Left ventricle myocardium superior (tissue), 1 donor: Measurements from ENCODE around the gene SAMD14. TPM values are rescaled to one million over a fixed set of nuclear protein-coding genes. Genes with fewer than 3 reads are reported as not detected.
"Not testable (repeated sequence)": the region's sequence is repeated elsewhere in the genome, so short reads cannot be mapped to it uniquely, and the experiment has no call there.

Source experiments
- ATAC-seq: fragments of 200-7000 bp; cut with Tn5 transposase; one replicate; pipeline ENCODE4 v1.9.1; 2020; ENCODE audit warnings: mild to moderate bottlenecking, moderate library complexity
- DNase-seq: peaks from one replicate; pipeline ENCODE4 v3.0.0-alpha.2; 2020
- intact Hi-C: fragments of 100-400 bp; cut with micrococcal nuclease; formaldehyde crosslinking; loops from one replicate; pipeline ENCODE4 v1.11.0; 2022
- total RNA-seq: library from RNA; stranded (reverse); fragmentation: NEBNext Ultra II Directional; extraction: Animal tissue kit (Norgen Biotek cat#: 25700); gene quantifications from one replicate; pipeline ENCODE4 v1.2.1, GENCODE V29; 2021
- donor health status: DM: no; HTN: yes; CAD: no; lungs with severe emphysema.

Gene SAMD14
- total RNA-seq, 1 donor from 2014 or later = 1.2 TPM

DNA sequence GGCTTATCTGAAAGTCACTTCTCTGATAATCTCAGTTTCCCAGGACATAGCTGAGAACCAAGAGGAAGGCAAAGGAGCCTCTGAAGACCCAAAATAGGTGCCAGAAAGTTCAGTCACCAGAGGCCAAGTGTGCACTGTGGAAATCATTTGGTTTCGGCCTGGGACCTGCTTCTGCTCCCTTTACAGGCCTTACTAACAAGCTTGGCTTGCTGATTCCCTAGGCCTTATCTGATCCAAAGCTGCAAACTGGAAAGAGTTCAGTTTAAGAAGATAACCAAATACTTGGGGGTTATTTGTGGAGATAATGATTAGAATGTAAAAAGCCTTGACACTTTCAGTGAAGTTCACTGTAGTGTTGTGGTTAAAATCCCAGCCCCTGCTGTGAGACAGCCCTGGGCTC, 57.0 kb downstream of the SAMD14 start:
- no peak for DNase-seq
- no peak for ATAC-seq
- intact Hi-C loops = no loop called here

DNA sequence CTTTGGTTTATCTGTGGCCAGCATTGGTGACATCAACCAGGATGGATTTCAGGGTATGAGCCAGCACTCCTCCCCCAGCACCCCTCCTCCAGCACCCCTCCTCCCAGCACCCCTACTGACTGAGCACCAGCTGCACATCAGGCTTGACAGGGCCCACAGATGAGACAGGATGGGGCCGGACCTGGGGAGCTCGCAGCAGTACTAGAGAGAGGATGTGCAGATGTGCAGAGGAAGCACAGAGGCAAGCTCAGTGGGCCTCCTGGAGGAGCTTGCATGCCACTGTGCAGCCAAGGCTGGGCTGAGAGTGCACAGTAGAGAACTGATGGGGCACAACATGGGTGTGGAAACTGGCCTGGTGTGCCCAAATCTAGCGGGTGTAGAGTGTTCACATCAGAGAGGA, 57.8 kb downstream of the SAMD14 start:
- intact Hi-C loops = no loop called here

DNA sequence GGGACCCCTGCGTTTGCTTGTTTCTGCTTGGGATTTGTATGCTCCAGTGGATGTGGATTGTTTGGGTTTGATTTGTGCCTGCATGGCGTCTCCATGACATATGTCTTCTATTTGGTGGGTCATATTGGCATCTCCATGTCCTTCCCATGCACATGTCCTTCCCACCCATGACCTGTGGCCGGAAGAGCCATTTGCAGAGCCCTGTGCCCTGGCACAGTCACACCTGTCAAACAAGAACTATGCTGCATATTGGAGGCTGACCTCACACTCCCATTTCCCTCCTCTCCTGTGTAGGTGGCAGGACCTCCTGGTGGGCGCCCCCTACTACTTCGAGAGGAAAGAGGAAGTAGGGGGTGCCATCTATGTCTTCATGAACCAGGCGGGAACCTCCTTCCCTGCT, 58.3 kb downstream of the SAMD14 start:
- ATAC-seq (no peak), DNase-seq (no peak)
- intact Hi-C loops = no loop called here

More for the DNA sequence above, 57.8 kb downstream of the SAMD14 start:
- DNase-seq (no peak), ATAC-seq (no peak)

DNA sequence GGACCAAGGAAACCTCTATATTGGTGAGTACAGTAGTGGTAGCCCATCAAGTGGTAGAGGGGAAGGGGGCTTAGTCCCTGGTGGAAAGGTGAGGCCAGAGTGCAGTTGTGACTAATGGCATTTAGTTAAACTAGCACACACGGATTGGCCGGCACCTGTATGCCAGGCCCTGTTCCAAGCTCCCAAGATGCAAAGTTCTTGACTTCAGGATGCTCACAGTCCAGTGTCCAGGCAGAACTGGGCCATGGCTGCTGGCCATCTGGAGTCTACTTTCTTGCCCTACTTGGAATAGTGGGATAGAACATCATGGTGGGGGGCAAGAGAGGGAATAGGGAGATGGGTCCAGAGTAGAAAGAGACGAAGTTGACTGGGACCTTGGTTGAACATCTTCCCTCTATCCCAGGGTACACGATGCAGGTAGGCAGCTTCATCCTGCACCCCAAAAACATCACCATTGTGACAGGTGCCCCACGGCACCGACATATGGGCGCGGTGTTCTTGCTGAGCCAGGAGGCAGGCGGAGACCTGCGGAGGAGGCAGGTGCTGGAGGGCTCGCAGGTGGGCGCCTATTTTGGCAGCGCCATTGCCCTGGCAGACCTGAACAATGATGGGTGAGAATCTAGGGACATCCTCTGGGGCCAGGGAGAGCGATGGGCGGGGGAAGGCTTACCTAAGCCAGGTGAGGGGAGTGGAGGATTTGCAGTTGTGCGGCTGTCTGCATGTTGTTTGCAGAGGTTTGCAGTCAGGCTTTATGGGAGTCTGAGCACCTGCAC, 58.9 kb downstream of the SAMD14 start:
- intact Hi-C loops = no loop called here
- no peak for ATAC-seq
- no peak for DNase-seq

DNA sequence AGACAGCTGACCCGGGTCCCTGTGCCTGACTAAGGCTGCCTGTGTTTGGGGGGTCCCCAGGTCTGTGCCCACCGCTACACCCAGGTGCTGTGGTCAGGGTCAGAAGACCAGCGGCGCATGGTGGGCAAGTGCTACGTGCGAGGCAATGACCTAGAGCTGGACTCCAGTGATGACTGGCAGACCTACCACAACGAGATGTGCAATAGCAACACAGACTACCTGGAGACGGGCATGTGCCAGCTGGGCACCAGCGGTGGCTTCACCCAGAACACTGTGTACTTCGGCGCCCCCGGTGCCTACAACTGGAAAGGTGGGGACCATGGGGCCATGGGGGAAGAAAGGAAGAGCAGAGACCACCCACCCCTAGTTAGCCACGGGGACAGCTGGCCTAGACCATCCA, 62.0 kb downstream of the SAMD14 start:
- no peak for ATAC-seq
- intact Hi-C loops = no loop called here
- DNase-seq = no peak

DNA sequence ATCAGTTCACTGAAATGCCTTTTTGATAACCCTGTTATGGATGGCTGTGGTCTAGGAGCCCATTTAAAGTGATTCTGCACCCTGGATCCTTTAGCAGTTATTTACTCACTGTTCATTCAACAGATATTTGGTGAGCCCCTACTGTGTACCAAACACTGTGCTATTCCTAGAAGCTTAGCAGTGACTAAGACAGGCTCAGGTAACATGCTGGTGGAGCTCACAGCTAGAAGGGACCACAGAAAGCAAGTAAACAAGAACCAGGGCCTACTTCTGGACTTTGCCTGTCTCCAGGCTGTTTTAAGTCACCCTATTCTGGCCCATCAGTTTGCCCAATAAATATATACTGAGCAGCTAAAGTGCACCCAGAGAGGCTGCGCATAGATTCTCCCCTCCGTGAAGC, 63.0 kb downstream of the SAMD14 start:
- no peak for ATAC-seq
- no peak for DNase-seq
- intact Hi-C loops = no loop called here

DNA sequence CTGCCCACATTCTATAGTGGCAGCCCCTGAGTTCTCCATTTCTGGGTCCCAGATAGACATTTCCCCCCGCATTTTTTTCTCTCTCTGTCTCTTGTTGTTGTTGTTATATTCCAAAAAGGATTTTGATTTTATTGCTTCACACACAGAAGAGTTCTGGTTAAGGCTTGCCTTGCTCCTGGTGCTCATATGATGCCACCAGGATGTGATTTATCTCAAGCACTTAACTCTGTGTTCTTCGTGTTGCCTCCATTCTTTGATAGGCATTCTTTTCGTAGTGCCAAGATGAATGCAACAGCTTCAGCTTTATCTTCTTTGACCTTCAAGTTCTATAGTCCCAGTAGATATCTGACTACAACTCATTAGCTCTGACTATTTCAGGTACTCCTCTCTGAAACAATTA, 64.9 kb downstream of the SAMD14 start:
- intact Hi-C loops = no loop called here
- ATAC-seq = no peak
- DNase-seq = no peak

DNA sequence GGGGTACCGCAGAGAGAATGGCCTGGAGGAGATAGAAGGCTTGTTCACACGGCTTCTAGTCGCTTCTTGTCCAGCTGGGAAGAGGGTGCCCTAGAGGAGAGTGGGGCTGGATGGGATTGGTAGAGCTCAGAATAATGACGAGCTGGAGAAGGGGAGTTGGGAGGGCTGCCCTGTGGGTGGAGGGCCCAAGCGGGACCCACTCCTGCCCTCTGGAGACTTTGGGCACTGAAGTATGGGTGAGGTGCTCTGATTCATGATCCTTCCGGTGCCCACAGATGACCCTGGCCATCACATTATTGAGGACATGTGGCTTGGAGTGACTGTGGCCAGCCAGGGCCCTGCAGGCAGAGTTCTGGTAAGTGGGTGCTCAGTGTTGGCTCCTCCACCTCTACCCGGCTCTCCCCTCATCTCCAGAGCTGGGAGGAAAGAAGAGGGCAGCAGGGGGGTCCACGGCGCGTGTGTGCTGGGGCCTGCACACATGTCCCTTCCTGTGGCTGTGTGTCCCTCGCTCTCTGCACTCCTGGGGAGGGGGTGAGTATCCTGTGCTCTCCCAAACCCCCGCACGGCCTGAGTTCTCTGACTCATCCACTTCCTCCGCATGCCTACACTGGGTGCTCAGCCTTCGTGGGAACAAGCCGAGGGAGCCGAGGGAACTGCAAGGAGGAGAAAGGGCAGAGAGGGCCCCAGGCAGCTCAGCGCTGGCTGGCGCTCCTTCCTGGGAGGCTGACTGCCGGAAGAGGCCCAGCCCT, 65.5 kb downstream of the SAMD14 start:
- DNase-seq (no peak), ATAC-seq (no peak)
- intact Hi-C loops = no loop called here

DNA sequence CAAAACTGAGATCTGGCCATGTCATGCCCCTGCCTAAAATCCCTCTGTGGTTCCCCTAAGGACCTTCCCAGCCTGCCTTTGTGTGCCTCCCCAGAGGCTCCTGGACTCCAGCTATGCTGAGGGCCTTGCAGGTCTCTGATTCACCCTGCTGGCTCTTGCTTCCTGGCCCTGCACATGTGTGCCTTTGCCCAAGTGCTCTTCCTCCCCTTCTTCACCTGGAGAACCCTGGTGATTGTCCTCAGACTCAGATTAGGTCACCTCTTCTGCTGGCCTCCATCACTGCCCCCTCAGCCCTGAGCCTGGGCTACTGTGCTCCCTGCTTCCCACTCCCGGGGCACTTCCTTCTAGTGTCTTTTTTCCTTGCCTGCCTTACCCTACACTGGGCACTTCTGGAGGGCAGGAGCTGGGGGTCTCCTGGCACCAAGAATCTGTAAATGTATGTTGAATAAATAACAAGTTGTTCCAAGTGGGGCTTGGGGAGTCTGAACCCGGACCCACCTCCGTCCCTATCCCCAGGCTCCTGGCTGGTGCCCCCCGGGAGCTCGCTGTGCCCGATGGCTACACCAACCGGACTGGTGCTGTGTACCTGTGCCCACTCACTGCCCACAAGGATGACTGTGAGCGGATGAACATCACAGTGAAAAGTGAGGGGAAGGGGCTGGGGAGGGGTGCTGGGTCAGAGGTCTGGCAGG, 66.3 kb downstream of the SAMD14 start:
- no peak for DNase-seq
- ATAC-seq = no peak
- intact Hi-C loops = no loop called here

DNA sequence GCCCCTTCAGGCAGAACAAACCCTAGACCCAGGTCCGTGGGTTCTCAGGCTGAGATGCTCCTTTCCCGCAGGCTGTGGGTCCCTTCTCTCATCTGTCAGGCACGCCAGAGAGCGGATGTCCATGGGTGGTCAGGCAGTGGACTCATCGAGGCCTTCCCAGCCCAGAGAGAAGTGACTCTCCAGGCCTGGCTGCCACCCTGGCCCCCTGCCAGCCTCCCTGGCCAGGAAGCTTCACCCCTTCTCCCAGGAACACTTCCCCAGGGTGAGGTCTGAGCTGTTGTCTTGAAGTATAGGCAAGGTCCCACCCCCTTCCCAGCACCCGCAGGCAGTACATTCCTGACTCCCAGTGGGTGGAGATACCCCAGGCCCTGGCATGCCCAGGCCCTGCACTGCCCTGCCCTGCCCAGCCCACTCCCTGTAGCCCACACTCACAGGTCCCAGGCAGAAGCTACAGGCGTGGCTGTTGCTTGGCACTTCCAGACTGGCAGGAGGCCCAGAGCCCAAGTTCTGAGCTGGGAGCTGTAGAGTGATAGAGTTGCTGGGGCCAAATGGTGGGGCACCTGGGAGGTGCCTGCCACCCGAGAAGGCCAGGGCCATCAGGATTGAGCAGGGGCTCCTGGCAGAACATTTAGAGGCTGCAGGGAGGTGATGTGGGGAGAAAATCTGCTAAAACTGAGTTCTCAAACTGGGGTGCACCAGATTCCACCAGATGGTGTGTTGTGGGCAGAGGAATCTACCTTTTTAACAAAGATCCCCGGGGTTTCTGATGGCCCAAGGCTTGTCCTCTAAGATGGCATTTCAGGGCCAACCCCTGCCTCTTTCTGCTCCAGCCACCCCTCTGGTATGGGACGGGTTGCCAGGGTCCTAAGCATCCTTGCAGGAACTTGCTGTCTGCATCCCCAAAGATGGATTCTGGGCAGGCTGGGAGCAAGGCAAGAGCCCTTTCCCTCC, 67.4 kb downstream of the SAMD14 start:
- intact Hi-C loops = no loop called here
- ATAC-seq (peak; percentile 81), DNase-seq (peak; percentile 92)

DNA sequence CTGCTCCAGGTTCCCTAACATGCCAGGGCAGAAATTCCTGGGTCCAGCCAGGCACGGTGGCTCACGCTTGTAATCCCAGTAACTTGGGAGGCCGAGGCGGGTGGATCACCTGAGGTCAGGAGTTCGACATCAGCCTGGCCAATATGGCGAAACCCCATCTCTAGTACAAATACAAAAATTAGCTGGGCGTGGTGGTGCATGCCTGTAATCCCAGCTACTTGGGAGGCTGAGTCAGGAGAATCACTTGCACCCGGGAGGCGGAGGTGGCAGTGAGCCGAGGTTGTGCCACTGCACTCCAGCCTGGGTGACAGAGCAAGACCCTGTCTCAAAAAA, 68.3 kb downstream of the SAMD14 start:
- intact Hi-C loops = not testable (repeated sequence)

DNA sequence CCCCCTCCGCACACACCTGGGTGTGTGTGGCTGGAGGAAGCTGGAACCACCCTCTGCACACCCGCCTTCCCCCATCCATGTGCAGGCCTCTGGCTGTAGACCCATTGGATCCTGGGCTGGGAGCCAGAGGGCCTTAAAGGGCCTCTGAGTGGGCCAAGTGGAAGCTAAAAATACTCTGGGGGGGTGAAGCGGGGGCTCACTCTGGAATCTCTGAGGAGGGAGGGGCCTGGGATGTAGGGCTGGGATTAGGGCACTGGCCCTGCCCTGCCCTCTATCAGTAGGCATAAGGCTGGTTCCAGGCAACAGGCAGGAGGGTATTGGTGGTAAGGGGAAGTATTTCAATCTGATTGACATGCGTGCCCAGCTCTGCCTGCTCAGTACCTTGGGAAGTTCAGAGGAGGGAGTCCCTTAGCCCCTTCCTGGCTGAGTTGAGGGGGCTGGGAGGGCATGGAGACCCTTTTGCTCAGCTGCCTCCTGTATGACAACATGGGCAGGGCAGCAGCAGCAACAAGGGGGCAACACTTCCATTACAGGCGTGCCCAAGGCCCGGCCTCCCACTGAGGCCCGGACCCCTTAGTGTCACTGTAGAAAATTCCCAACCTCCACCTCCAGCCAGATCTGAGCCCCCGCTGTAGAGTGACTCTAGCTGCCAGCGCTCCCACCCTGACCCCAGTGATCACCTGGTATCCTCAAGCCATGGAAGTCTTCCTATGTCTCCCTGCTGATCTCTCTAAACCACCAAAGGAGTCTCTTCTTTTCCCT, 68.8 kb downstream of the SAMD14 start:
- DNase-seq (peak; percentile 93), ATAC-seq (peak; percentile 77)
- intact Hi-C loops = no loop called here

More for the DNA sequence above, 68.3 kb downstream of the SAMD14 start:
- DNase-seq, ATAC-seq: not testable (repeated sequence)

Other genes with a start within 250 kb of the SAMD14 start
- not detected for gene DLX4, start 161.0 kb downstream of the SAMD14 start, total RNA-seq
- gene DLX3, start 134.9 kb downstream of the SAMD14 start, total RNA-seq = not detected
- gene ITGA3, start 74.0 kb downstream of the SAMD14 start, total RNA-seq = 16.5 TPM
- 277 TPM for gene PDK2, start 34.8 kb downstream of the SAMD14 start, total RNA-seq
- gene PPP1R9B, start 20.5 kb upstream of the SAMD14 start, total RNA-seq = 37.6 TPM
- 155 TPM for gene SGCA, start 35.8 kb upstream of the SAMD14 start, total RNA-seq
- 26.8 TPM for gene COL1A1, start 71.5 kb upstream of the SAMD14 start, total RNA-seq
- not detected for gene TMEM92, start 144.3 kb upstream of the SAMD14 start, total RNA-seq
- gene XYLT2, start 216.0 kb upstream of the SAMD14 start, total RNA-seq = 18.0 TPM
- 79.3 TPM for gene MRPL27, start 243.0 kb upstream of the SAMD14 start, total RNA-seq
- 0.35 TPM for gene EME1, start 243.1 kb upstream of the SAMD14 start, total RNA-seq